Measurements from ENCODE around the gene SLC26A8. TPM values are rescaled to one million over a fixed set of nuclear protein-coding genes. Genes with fewer than 3 reads are reported as not detected.

SLC26A8 gene
- total RNA-seq, 1 experiment from 2014 or later, result not detected

DNA sequence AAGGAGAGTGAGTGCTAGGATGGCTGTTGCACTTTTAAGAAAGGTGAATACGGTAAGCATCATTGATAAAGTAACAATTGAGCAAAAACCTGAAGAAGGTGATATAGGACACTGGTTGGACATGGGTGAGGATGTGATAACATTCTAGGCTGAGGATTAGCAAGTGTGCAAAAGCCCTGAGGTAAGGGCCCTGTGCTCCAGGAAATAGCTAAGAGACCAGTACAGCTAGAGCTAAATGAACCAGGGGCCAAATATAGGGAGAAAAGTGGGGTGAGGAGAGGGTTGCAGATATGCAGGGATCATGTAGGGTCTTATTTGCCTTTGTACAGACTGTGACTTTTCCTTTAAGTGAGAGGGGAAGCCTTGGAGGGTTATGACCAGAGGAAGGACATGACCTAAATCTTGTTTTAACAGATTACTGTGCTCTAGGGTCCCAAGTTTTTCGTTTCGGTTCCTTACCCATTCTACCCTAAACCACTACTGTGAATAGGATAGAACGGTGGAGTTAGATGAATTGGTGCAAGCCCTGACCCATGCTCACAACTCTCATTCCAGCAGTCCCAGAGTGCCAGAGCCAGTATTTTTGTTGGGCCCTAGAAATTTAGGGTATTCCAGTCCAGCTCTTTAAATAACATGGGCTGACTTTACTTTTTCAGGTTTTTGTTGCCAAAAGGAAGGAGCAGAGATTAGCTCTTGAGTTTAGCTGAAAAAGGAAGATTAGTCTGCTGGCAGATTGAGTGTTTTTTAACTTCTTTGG, 13.9 kb upstream of the SLC26A8 start:
- Histone ChIP-seq H3K9me2 (ENCODE audit: insufficient read depth) (no peaks in the 10 kb centered on the region), H3K9me3 (ENCODE audit: control insufficient read depth in 1 of 2, insufficient read depth in 1 of 2, low read depth in 1 of 2, low read length in 2 of 2) (no peaks in the 10 kb centered on the region), H4K20me1 (ENCODE audit: insufficient read depth) (peaks cover 13% of the 10 kb centered on the region; the same call in 1 of the 2 replicates), H3K36me3 (ENCODE audit: control insufficient read depth in 1 of 2, insufficient read depth in 2 of 2, low read length in 2 of 2) (no peaks in the 10 kb centered on the region), H3K9ac (ENCODE audit: low read length) (no peak overlapping the region), H2AFZ (ENCODE audit: low read depth, low read length, poor library complexity, severe bottlenecking) (no peak overlapping the region), H3K4me1 (ENCODE audit: control insufficient read depth in 1 of 2, insufficient read depth in 2 of 2, low read length in 2 of 2) (peaks cover 0 to 5% of the 10 kb centered on the region in 2 experiments; a peak in 2 of 4 replicates), H3K79me2 (ENCODE audit: insufficient read depth, low read length) (peaks cover 96% of the 10 kb centered on the region), H3K4me3 (replicated peaks in 1 of 2; ENCODE audit: low read depth in 1 of 2, low read length in 2 of 2) (no peak overlapping the region), H3K27me3 (ENCODE audit: insufficient read depth, low read length) (no peaks in the 10 kb centered on the region), H3K27ac (ENCODE audit: low read depth, low read length) (no peak overlapping the region), H3K4me2 (ENCODE audit: low read length) (no peak overlapping the region)
- intact Hi-C loops (cut with micrococcal nuclease), result no loop called here
- DNase-seq (ENCODE audit: low read depth, low spot score) (no peak), ATAC-seq (no peak)
- POLR2A ChIA-PET, result interaction anchor here (1.6 kb wide), 1 partner anchor 10 kb away, joined by 7 read pairs; the partner anchor contains the start of gene MAPK14
- no TSS peak for BruUV-seq (replicated peaks)
- RAD21 ChIA-PET (ENCODE audit: low non-redundant PET in 1 of 2, low total read pairs in 2 of 2, uncharacterized antibody in 2 of 2, unreplicated experiment in 2 of 2), result no interaction called here
- CTCF ChIA-PET, result interaction anchor here (1.0 to 1.7 kb wide), 2 partner anchors 10 to 11 kb away, joined by 3 to 4 read pairs; partner anchors contain the start of gene MAPK14
- TF ChIP-seq RAD21 (IDR thresholded peaks at IDR 0.05; ENCODE audit: low read depth) (no peak), POLR2AphosphoS5 (IDR thresholded peaks at IDR 0.05; ENCODE audit: low read depth, low read length) (no peak), EZH2 (IDR thresholded peaks at IDR 0.05) (no peak), YY1 (IDR thresholded peaks at IDR 0.05; ENCODE audit: extremely low read depth, insufficient replicate concordance, low read depth, low read length) (no peak), TCF7L2 (IDR thresholded peaks at IDR 0.05; ENCODE audit: borderline replicate concordance, extremely low read depth, insufficient read depth, insufficient read length) (no peak), CEBPB (IDR thresholded peaks at IDR 0.05; ENCODE audit: low read depth) (no peak), FOSL1 (IDR thresholded peaks at IDR 0.05; ENCODE audit: low read depth) (no peak), ATF3 (IDR thresholded peaks at IDR 0.05) (no peak), ZFX (IDR thresholded peaks at IDR 0.05) (no peak), SP1 (IDR thresholded peaks at IDR 0.05; ENCODE audit: low read depth) (no peak), EZH2phosphoT487 (IDR thresholded peaks at IDR 0.05; ENCODE audit: borderline replicate concordance) (no peak), JUND (IDR thresholded peaks at IDR 0.05) (no peak), CBX3 (IDR thresholded peaks at IDR 0.05; ENCODE audit: low read depth) (no peak)
- TF ChIP-seq, protein P1, sequence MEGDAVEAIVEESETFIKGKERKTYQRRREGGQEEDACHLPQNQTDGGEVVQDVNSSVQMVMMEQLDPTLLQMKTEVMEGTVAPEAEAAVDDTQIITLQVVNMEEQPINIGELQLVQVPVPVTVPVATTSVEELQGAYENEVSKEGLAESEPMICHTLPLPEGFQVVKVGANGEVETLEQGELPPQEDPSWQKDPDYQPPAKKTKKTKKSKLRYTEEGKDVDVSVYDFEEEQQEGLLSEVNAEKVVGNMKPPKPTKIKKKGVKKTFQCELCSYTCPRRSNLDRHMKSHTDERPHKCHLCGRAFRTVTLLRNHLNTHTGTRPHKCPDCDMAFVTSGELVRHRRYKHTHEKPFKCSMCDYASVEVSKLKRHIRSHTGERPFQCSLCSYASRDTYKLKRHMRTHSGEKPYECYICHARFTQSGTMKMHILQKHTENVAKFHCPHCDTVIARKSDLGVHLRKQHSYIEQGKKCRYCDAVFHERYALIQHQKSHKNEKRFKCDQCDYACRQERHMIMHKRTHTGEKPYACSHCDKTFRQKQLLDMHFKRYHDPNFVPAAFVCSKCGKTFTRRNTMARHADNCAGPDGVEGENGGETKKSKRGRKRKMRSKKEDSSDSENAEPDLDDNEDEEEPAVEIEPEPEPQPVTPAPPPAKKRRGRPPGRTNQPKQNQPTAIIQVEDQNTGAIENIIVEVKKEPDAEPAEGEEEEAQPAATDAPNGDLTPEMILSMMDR (IDR thresholded peaks at IDR 0.05 in 2 of 3, conservative IDR thresholded peaks at IDR 0.05 in 1 of 3; ENCODE audit: borderline replicate concordance in 1 of 3, insufficient read depth in 1 of 3, low read depth in 2 of 3, low read length in 2 of 3), result no peak

Measured in HCT116 (cell line).